ENCODE measurements around the gene FBXO42. TPM values are rescaled to one million over a fixed set of nuclear protein-coding genes. Genes with fewer than 3 reads are reported as not detected.
A peak's percentile ranks its signal among the peaks of the same experiment; 100 is the strongest.

Gene FBXO42
- total and polyA plus RNA-seq, 2 experiments from 2014 or later: 28.6 to 40.8 TPM

- H3K9me3 ChIP-seq (ENCODE audit: low read depth): no peaks in the 10 kb centered on the region
- no peak overlapping the region for H3K27ac ChIP-seq
- no peak overlapping the region for H3K4me3 ChIP-seq
- DNase-seq (ENCODE audit: low read depth in 1 of 2, low spot score in 1 of 2): no peak
- no peaks in the 10 kb centered on the region for H3K27me3 ChIP-seq
- TF ChIP-seq CTCF (IDR thresholded peaks at IDR 0.05; ENCODE audit: low read depth, low read length): no peak
- peaks cover 52% of the 10 kb centered on the region for H3K36me3 ChIP-seq
- H3K4me1 ChIP-seq (ENCODE audit: low read depth): peaks cover 28% of the 10 kb centered on the region
Observed at GRCh38 chr1:16251381-16251780, 100.9 kb downstream of the FBXO42 start.

- peaks cover 28% of the 10 kb centered on the region for H3K4me1 ChIP-seq (ENCODE audit: low read depth)
- H3K9me3 ChIP-seq (ENCODE audit: low read depth): no peaks in the 10 kb centered on the region
- TF ChIP-seq CTCF (IDR thresholded peaks at IDR 0.05; ENCODE audit: low read depth, low read length): no peak
- H3K36me3 ChIP-seq: peaks cover 47% of the 10 kb centered on the region
- no peak overlapping the region for H3K27ac ChIP-seq
- H3K27me3 ChIP-seq: no peaks in the 10 kb centered on the region
- peak in 1 of 2 donors; percentile 78 for DNase-seq (ENCODE audit: low read depth in 1 of 2, low spot score in 1 of 2)
- no peak overlapping the region for H3K4me3 ChIP-seq
Observed at GRCh38 chr1:16250524-16251251, 101.6 kb downstream of the FBXO42 start.

GRCh38 chr1:16249596-16250241 is 102.6 kb downstream of the FBXO42 start:
- H3K36me3 ChIP-seq: peaks cover 40% of the 10 kb centered on the region
- no peaks in the 10 kb centered on the region for H3K9me3 ChIP-seq (ENCODE audit: low read depth)
- no peaks in the 10 kb centered on the region for H3K27me3 ChIP-seq
- TF ChIP-seq CTCF (IDR thresholded peaks at IDR 0.05; ENCODE audit: low read depth, low read length): peak; percentile 5
- DNase-seq (ENCODE audit: low read depth in 1 of 2, low spot score in 1 of 2): peak in 1 of 2 donors; percentile 93
- H3K27ac ChIP-seq: peak overlapping the region; percentile 36
- peaks cover 24% of the 10 kb centered on the region for H3K4me1 ChIP-seq (ENCODE audit: low read depth)
- no peak overlapping the region for H3K4me3 ChIP-seq

- Histone ChIP-seq H3K27me3 (no peaks in the 10 kb centered on the region), H3K27ac (peak overlapping the region; percentile 42), H3K9me3 (ENCODE audit: low read depth) (no peaks in the 10 kb centered on the region), H3K36me3 (peaks cover 36% of the 10 kb centered on the region), H3K4me1 (ENCODE audit: low read depth) (peaks cover 22% of the 10 kb centered on the region), H3K4me3 (no peak overlapping the region)
- no peak for TF ChIP-seq CTCF (IDR thresholded peaks at IDR 0.05; ENCODE audit: low read depth, low read length)
- DNase-seq (ENCODE audit: low read depth in 1 of 2, low spot score in 1 of 2): peak; percentile 86 to 91
Observed at GRCh38 chr1:16248603-16249516, 103.4 kb downstream of the FBXO42 start.

GRCh38 chr1:16248007-16248436 is 104.3 kb downstream of the FBXO42 start:
- Histone ChIP-seq H3K36me3 (peaks cover 29% of the 10 kb centered on the region), H3K4me1 (ENCODE audit: low read depth) (peaks cover 22% of the 10 kb centered on the region), H3K27ac (peak overlapping the region; percentile 42), H3K4me3 (no peak overlapping the region), H3K9me3 (ENCODE audit: low read depth) (no peaks in the 10 kb centered on the region), H3K27me3 (no peaks in the 10 kb centered on the region)
- DNase-seq (ENCODE audit: low read depth in 1 of 2, low spot score in 1 of 2): no peak
- TF ChIP-seq CTCF (IDR thresholded peaks at IDR 0.05; ENCODE audit: low read depth, low read length): no peak

Data from cardiac muscle cell (in vitro differentiated cells and primary cell).